Measurements from ENCODE around the gene SLC16A13.

SLC16A13 gene

DNA sequence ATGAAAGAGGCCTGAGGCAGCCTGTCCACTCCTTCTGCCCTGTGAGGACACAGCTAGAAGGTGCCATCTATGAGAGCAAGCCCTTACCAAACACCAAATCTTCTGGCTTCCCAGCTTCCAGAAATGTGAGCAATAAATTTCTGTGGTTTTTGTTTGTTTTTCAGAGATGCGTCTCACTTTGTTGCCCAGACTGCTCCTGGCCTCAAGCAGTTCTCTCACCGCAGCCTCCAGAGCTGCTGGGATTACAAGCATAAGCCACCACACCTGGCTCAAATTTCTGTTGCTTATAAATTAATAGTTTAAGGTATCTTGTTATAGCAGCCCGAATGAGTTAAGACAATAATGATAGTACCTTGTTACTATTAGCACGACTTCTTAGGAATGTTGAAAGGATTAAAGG lies 20.6 kb downstream of the SLC16A13 start:
- FAIRE-seq (no peak), DNase-seq (ENCODE audit: insufficient read length, low spot score) (no peak)
- TF ChIP-seq POU2F2 (IDR thresholded peaks at IDR 0.05; ENCODE audit: low read depth, low read length) (no peak), POLR2A (IDR thresholded peaks at IDR 0.05; ENCODE audit: low read depth, low read length) (no peak), POLR2AphosphoS5 (IDR thresholded peaks at IDR 0.05; ENCODE audit: low read depth, low read length) (no peak), TAF1 (IDR thresholded peaks at IDR 0.05; ENCODE audit: low read depth, low read length) (no peak)

- FAIRE-seq (no peak), DNase-seq (ENCODE audit: insufficient read length, low spot score) (no peak)
- no peak for TF ChIP-seq SPI1 (IDR thresholded peaks at IDR 0.05; ENCODE audit: low read depth, low read length)
- TF ChIP-seq POU2F2 (IDR thresholded peaks at IDR 0.05; ENCODE audit: low read depth, low read length): no peak
- no peak for TF ChIP-seq TAF1 (IDR thresholded peaks at IDR 0.05; ENCODE audit: low read depth, low read length)
- no peak for TF ChIP-seq POLR2AphosphoS5 (IDR thresholded peaks at IDR 0.05; ENCODE audit: low read depth, low read length)
- no peak for TF ChIP-seq POLR2A (IDR thresholded peaks at IDR 0.05; ENCODE audit: low read depth, low read length)
- TF ChIP-seq PAX5 (IDR thresholded peaks at IDR 0.05; ENCODE audit: insufficient read depth, low read length, severe bottlenecking): no peak
These were observed 23.1 kb downstream of the SLC16A13 start for GRCh38 chr17:7058831-7059447.

DNA sequence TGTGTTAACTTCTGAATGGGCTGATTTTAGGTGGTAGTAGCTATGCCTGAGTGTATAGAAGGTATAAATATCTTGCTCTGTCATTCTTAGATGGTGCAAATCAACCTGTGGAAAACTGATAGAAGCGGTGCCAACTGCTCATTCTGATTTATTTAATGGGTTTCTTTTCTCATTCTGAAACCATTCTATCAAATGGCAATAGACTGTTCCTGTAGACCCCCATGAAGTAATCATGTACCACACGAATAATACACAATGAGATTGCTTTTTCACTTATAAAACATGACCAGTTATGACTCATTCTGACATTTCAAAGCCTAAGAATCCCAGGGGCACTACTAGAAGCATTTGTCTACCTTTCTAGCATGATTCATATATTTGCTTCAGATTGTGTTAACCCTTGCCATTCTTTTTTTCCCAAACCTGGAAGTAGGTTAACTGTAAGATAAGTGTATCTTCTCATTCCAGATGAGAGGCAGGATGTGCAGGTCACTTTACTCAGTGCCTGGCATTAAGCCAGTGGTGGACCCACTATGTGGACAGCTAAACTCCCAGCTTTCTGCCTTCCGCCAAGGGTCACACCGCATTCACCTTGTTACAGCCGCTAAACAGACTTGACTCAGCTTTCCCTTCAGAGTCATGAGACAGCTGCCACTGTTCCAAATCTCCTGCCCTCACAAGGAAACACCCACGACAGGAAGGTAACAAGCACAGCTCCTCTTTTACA lies 24.5 kb downstream of the SLC16A13 start:
- DNase-seq (ENCODE audit: insufficient read length, low spot score) (no peak), FAIRE-seq (no peak)
- TF ChIP-seq PAX5 (IDR thresholded peaks at IDR 0.05; ENCODE audit: insufficient read depth, low read length, severe bottlenecking): no peak
- no peak for TF ChIP-seq TAF1 (IDR thresholded peaks at IDR 0.05; ENCODE audit: low read depth, low read length)
- no peak for TF ChIP-seq POU2F2 (IDR thresholded peaks at IDR 0.05; ENCODE audit: low read depth, low read length)
- TF ChIP-seq SPI1 (IDR thresholded peaks at IDR 0.05; ENCODE audit: low read depth, low read length): no peak
- no peak for TF ChIP-seq POLR2AphosphoS5 (IDR thresholded peaks at IDR 0.05; ENCODE audit: low read depth, low read length)
- TF ChIP-seq POLR2A (IDR thresholded peaks at IDR 0.05; ENCODE audit: low read depth, low read length): no peak

DNA sequence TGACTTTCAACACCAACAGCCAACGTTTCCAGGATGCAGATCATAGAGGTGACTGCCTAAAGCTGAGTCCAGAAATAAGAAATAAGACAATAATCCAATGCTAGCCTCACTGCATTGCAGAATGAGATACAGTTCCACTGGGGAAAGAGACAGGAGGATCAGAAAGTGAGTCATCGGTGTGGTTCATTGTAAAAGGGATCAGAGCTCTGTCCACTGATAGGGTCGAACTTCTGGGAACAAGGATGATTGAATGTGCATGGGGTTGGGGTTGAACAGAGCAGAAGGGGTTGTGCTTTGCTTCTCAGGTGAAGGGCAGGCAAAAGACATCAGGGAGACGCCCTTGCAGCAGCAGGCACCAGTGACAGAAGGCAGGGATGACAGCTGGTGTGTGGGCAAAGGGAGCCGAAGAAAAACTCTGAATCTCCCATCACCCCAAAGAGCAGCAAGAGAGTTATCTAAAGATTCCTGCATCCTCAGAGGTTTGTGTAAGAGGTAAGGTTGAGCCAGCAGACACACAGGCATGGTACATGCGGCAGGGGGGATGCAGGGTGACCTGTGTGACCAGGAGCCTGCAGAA lies 27.8 kb downstream of the SLC16A13 start:
- DNase-seq (ENCODE audit: insufficient read length, low spot score) (no peak), FAIRE-seq (no peak)
- no peak for TF ChIP-seq PAX5 (IDR thresholded peaks at IDR 0.05; ENCODE audit: insufficient read depth, low read length, severe bottlenecking)
- no peak for TF ChIP-seq POU2F2 (IDR thresholded peaks at IDR 0.05; ENCODE audit: low read depth, low read length)
- no peak for TF ChIP-seq SPI1 (IDR thresholded peaks at IDR 0.05; ENCODE audit: low read depth, low read length)

DNA sequence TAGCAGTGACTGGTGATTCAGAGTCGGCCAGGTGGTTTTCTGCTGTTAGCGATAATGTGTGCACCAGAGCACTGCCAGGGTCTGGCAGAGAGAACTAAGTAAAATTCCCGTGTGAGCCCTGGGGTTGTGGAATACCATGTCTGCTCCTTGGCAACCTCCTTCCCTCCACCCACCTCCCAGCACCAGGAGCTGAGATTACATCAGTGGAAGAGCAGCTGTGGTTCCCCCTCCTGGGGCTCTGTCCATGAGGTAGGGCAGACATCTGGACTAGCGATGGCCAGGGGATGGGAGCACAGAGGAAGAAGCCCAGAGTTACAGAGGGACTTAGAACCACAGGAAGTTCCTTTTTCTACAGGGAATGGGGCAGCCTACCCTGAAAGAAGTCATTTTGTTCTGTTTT lies 28.4 kb downstream of the SLC16A13 start:
- FAIRE-seq: no peak
- no peak for DNase-seq (ENCODE audit: insufficient read length, low spot score)
- no peak for TF ChIP-seq POLR2A (IDR thresholded peaks at IDR 0.05; ENCODE audit: low read depth, low read length)
- no peak for TF ChIP-seq POU2F2 (IDR thresholded peaks at IDR 0.05; ENCODE audit: low read depth, low read length)
- TF ChIP-seq POLR2AphosphoS5 (IDR thresholded peaks at IDR 0.05; ENCODE audit: low read depth, low read length): no peak
- no peak for TF ChIP-seq SPI1 (IDR thresholded peaks at IDR 0.05; ENCODE audit: low read depth, low read length)
- no peak for TF ChIP-seq TAF1 (IDR thresholded peaks at IDR 0.05; ENCODE audit: low read depth, low read length)
- no peak for TF ChIP-seq PAX5 (IDR thresholded peaks at IDR 0.05; ENCODE audit: insufficient read depth, low read length, severe bottlenecking)

DNA sequence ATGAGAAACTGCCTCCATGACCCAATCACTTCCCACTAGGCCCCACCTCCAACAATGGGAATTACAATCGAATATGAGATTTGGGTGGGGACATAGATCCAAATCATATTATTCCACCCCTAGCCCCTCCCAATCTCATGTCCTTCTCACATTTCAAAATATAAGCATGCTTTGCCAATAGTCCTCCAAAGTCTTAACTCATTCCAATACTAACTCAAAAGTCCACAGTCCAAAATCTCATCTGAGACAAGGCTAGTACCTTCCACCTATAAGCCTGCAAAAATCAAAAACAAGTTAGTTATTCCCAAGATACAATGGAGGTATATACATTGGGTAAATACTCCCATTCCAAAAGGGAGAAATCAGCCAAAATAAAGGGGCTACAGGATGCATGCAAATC lies 31.4 kb downstream of the SLC16A13 start:
- FAIRE-seq (no peak), DNase-seq (ENCODE audit: insufficient read length, low spot score) (no peak)
- no peak for TF ChIP-seq POLR2A (IDR thresholded peaks at IDR 0.05; ENCODE audit: low read depth, low read length)
- TF ChIP-seq PAX5 (IDR thresholded peaks at IDR 0.05; ENCODE audit: insufficient read depth, low read length, severe bottlenecking): no peak
- TF ChIP-seq SPI1 (IDR thresholded peaks at IDR 0.05; ENCODE audit: low read depth, low read length): no peak
- TF ChIP-seq POU2F2 (IDR thresholded peaks at IDR 0.05; ENCODE audit: low read depth, low read length): no peak

DNA sequence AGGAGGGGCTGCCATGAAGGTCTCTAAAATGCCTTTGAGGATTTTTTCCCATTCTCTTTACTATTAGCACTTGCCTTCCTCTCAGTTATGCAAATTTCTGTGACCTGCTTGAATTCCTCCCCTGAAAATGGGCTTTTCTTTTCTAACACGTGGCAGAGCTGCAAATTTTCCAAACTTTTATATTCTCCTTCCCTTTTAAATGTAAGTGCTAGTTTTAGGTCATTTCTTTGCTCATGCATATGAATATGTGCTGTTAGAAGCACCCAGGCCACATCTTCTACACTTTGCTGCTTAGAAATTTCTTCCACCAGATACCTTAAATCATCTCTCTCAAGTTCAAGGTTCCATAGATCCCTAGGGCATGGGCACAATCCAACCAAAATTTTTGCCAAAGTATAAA lies 32.5 kb downstream of the SLC16A13 start:
- TF ChIP-seq POLR2AphosphoS5 (IDR thresholded peaks at IDR 0.05; ENCODE audit: low read depth, low read length) (no peak), POLR2A (IDR thresholded peaks at IDR 0.05; ENCODE audit: low read depth, low read length) (no peak), POU2F2 (IDR thresholded peaks at IDR 0.05; ENCODE audit: low read depth, low read length) (no peak), PAX5 (IDR thresholded peaks at IDR 0.05; ENCODE audit: insufficient read depth, low read length, severe bottlenecking) (no peak), SPI1 (IDR thresholded peaks at IDR 0.05; ENCODE audit: low read depth, low read length) (no peak), TAF1 (IDR thresholded peaks at IDR 0.05; ENCODE audit: low read depth, low read length) (no peak)
- no peak for DNase-seq (ENCODE audit: insufficient read length, low spot score)
- FAIRE-seq: no peak

GRCh38 chr17:7070712-7071111 lies 34.9 kb downstream of the SLC16A13 start:
- FAIRE-seq: no peak
- no peak for TF ChIP-seq POLR2AphosphoS5 (IDR thresholded peaks at IDR 0.05; ENCODE audit: low read depth, low read length)
- TF ChIP-seq PAX5 (IDR thresholded peaks at IDR 0.05; ENCODE audit: insufficient read depth, low read length, severe bottlenecking): no peak
- DNase-seq (ENCODE audit: insufficient read length, low spot score): no peak

DNA sequence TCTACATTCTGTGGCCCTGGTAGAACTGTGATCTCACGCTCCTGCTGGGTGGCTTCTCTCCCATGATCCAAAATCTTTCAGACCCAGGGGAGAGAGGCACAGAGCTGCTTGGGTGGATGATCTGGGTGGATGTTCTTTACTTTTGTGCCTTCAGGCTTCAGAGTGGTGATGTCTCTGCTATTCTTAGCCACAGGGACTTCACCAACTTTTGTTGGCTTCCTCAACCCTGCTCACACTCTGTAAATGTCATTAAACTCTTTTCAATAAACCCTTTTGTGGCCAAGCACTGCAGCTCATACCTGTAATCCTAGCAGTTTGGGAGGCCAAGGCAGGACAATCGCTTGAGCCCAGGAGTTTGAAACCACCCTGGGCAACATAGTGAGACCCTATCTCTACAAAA lies 36.6 kb downstream of the SLC16A13 start:
- no peak for FAIRE-seq
- no peak for DNase-seq (ENCODE audit: insufficient read length, low spot score)
- TF ChIP-seq POLR2A (IDR thresholded peaks at IDR 0.05; ENCODE audit: low read depth, low read length): no peak
- TF ChIP-seq TAF1 (IDR thresholded peaks at IDR 0.05; ENCODE audit: low read depth, low read length): no peak
- no peak for TF ChIP-seq POLR2AphosphoS5 (IDR thresholded peaks at IDR 0.05; ENCODE audit: low read depth, low read length)
- TF ChIP-seq POU2F2 (IDR thresholded peaks at IDR 0.05; ENCODE audit: low read depth, low read length): no peak
- TF ChIP-seq PAX5 (IDR thresholded peaks at IDR 0.05; ENCODE audit: insufficient read depth, low read length, severe bottlenecking): no peak
- TF ChIP-seq SPI1 (IDR thresholded peaks at IDR 0.05; ENCODE audit: low read depth, low read length): no peak

GRCh38 chr17:7074931-7075330 lies 39.1 kb downstream of the SLC16A13 start:
- TF ChIP-seq POLR2AphosphoS5 (IDR thresholded peaks at IDR 0.05; ENCODE audit: low read depth, low read length) (no peak), PAX5 (IDR thresholded peaks at IDR 0.05; ENCODE audit: insufficient read depth, low read length, severe bottlenecking) (no peak), POLR2A (IDR thresholded peaks at IDR 0.05; ENCODE audit: low read depth, low read length) (no peak), POU2F2 (IDR thresholded peaks at IDR 0.05; ENCODE audit: low read depth, low read length) (no peak), TAF1 (IDR thresholded peaks at IDR 0.05; ENCODE audit: low read depth, low read length) (no peak)
- FAIRE-seq (no peak), DNase-seq (ENCODE audit: insufficient read length, low spot score) (no peak)

All from GM12891 (cell line).